Right atrium auricular region (tissue), 2 donors: Measurements from ENCODE around the gene IRAK4. TPM values are rescaled to one million over a fixed set of nuclear protein-coding genes. Genes with fewer than 3 reads are reported as not detected.

Experiments used
- DNase-seq: peaks from one replicate; pipeline ENCODE4 v3.0.0-alpha.2; 2019; ENCODE audit warnings: low spot score
- H3K27ac ChIP-seq, 2 donors: fragments of 200-600 bp; sonication (generic); 1 replicate in 1 of 2; 2 replicates in 1 of 2; pipeline ENCODE4 v1.5.1; 2016 to 2019
- H3K27me3 ChIP-seq, 2 donors: fragments of 200-600 bp; sonication (generic); one replicate each; pipeline versions ENCODE4 v1.5.1 to v1.6.0; 2017 to 2019
- H3K36me3 ChIP-seq: fragments of 200-600 bp; sonication (generic); one replicate; pipeline ENCODE4 v1.5.1; 2016
- H3K4me1 ChIP-seq, 2 donors: fragments of 200-600 bp; sonication (generic); one replicate each; pipeline versions ENCODE4 v1.5.1 to v1.6.0; 2017 to 2019
- H3K4me3 ChIP-seq, 2 donors: fragments of 200-600 bp; sonication (generic); 1 replicate in 1 of 2; 2 replicates in 1 of 2; pipeline ENCODE4 v1.5.1; 2017 to 2019; ENCODE audit warnings: mild to moderate bottlenecking in 1 of 2, moderate library complexity in 1 of 2
- H3K9me3 ChIP-seq, 2 donors: fragments of 200-600 bp; sonication (generic); one replicate each; pipeline ENCODE4 v1.5.1; 2019
- total RNA-seq, 2 donors: library from RNA; depleted of rRNA; stranded (reverse); fragments of >200 nt; gene quantifications; one replicate each; pipeline ENCODE4 v1.1.0, GENCODE V29; 2016
- TF ChIP-seq, protein P1 (sequence below), 2 donors: fragments of 200-600 bp; sonication (generic); IDR thresholded peaks; one replicate each; pipeline ENCODE4 v1.5.1; 2019; ENCODE audit warnings: antibody characterized with exemption in 2 of 2

Gene IRAK4
- total RNA-seq, 2 donors from 2014 or later = 5.7 to 9.6 TPM

DNA sequence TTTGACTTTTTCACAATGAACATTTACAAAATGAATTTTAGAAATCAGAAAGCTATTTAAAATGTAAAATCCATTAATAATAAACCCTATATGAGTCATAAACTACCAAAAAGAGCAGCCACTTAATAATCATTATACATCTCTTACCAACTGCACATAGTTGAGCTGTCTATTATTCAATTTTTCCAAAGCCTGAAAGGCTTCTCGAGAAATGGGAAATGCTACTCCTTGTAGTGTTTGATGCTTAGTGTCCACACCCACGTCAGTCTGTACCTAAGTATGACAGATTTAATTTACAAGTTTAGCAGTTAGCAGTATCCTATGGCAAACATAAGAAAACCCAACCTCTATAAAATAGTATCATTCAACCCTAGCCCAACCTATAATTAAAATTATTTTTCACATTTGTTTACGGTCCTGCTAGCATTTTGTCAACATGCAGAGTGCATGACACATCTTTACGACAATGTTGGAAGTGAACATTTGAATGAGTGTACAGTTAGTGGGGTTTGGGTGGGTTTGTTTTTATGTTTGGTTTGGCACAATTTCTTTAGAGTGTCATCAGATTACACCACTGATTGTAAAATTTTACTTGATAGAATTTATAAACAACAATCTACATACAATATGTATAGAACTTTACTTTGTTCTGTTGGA, 38.9 kb downstream of the IRAK4 start:
- TF ChIP-seq, protein P1, sequence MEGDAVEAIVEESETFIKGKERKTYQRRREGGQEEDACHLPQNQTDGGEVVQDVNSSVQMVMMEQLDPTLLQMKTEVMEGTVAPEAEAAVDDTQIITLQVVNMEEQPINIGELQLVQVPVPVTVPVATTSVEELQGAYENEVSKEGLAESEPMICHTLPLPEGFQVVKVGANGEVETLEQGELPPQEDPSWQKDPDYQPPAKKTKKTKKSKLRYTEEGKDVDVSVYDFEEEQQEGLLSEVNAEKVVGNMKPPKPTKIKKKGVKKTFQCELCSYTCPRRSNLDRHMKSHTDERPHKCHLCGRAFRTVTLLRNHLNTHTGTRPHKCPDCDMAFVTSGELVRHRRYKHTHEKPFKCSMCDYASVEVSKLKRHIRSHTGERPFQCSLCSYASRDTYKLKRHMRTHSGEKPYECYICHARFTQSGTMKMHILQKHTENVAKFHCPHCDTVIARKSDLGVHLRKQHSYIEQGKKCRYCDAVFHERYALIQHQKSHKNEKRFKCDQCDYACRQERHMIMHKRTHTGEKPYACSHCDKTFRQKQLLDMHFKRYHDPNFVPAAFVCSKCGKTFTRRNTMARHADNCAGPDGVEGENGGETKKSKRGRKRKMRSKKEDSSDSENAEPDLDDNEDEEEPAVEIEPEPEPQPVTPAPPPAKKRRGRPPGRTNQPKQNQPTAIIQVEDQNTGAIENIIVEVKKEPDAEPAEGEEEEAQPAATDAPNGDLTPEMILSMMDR (IDR thresholded peaks at IDR 0.05) = no peak
- no peak overlapping the region for H3K4me3 ChIP-seq
- H3K36me3 ChIP-seq = peaks cover 72% of the 10 kb centered on the region
- H3K9me3 ChIP-seq = no peaks in the 10 kb centered on the region
- no peak overlapping the region for H3K27ac ChIP-seq
- H3K4me1 ChIP-seq = no peaks in the 10 kb centered on the region
- H3K27me3 ChIP-seq = no peaks in the 10 kb centered on the region
- DNase-seq = no peak

DNA sequence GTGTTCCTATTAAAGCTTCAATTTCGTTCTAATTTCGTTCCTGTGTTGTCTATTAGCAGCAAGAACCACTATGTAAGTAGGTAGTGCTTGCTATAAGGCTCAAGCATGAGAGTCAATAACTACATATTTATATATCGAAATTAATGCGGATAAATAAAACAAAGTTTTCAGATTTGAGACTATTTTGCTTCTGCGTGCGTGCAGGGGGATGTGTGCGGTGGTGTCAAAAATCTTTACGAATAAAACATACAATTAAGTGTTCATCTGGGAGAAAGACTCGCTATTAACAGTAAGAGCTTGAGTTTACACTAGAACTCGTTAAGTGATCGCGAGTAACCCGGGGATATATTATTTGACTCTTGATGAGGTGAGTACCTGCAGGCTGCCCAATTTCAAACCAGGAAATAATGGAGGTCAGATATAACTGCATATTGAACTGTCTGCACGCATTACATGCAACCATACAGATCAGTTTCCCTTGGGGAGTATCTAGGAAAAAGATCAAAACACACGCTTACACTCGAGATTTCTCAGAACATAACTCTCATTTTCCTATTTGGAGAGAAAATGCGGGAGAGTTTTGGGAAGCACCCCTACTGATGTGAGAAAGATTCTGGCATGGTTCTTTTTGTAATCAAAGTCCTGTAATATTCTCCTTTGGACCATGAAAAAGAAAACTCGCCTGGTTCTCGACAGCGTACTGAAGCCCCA, 46.6 kb downstream of the IRAK4 start:
- H3K9me3 ChIP-seq = no peaks in the 10 kb centered on the region
- TF ChIP-seq, protein P1 (IDR thresholded peaks at IDR 0.05) = no peak
- no peaks in the 10 kb centered on the region for H3K27me3 ChIP-seq
- peak overlapping the region; percentile 94 to 96 for H3K27ac ChIP-seq
- H3K4me1 ChIP-seq = peaks cover 0 to 33% of the 10 kb centered on the region in 2 donors
- H3K4me3 ChIP-seq = peak overlapping the region; percentile 95 to 98
- H3K36me3 ChIP-seq = peaks cover 19% of the 10 kb centered on the region
- DNase-seq = no peak

DNA sequence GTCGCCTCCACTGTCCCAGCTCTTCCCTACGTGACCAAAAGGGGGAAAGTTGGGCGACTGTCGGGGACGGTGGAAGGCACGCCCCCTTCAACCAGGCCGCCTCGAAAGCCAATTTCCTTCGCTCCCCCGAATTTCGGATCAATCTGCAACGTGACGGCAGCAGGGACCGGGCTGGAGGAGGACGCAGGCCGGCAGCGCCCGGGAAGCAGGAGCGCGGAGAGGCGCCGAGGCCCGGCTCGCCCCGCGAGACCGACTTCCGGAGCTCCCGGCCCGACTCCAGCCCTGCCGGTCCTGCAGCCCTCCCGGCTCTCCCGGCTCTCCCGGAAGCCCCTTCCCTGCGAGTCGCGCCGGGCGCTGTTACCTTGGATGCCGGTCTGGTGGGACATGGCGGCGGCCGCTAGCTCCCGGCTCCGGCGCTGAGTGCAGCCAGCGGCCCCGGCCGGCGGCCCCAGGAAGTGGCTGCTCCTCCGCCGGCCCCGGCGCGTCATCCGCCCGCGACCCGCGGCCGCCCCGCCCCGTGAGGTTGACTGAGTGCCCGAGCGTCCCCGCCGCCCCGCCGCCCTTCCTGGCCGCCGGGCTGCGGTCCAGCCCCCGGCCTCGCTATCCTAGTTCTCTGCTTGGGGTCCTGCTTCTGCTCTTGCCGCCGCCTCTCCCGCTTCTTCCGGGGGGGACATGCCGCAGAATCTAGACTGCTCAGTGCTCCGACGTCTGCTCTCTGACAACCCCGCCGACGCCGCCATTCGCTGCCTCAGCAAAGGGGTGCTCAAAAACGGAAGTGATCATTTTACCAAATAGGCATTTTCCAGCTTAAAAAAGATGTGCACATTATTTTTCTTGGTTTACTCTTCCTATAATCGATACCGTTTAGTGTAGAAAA, 47.3 kb downstream of the IRAK4 start, which contains the start of gene TWF1:
Gene TWF1, minus strand, starts transcription at position 458 of the 877 bp plus-strand sequence. Its CDS starts 72 bp downstream, at position 386.
- Histone ChIP-seq H3K4me1 (peaks cover 0 to 33% of the 10 kb centered on the region in 2 donors), H3K4me3 (peak within 1 kb of the TSS; percentile 95 to 98), H3K9me3 (no peaks in the 10 kb centered on the region), H3K27me3 (no peaks in the 10 kb centered on the region), H3K36me3 (peaks cover 11% of the 10 kb centered on the region), H3K27ac (peak within 1 kb of the TSS; percentile 94 to 96)
- peak; percentile 85 for DNase-seq
- TF ChIP-seq, protein P1 (IDR thresholded peaks at IDR 0.05) = peak in 1 of 2 donors; percentile 43

DNA sequence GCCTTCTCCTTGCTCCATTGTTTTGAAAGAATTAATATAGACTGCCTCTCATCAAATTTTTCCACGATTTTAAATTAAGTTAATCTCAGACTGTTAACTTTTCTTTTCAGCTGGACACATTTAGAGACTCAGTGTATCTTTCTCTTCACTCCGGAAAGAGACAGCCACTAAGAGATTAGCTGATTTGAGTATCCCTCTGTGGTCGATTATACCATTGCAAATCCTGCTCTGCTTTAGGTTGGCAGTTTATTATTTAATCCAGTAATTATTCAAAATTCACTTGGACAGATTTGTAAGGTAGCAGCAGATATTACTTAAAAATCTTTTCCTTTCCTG, 48.0 kb downstream of the IRAK4 start:
- Histone ChIP-seq H3K36me3 (peaks cover 5% of the 10 kb centered on the region), H3K27me3 (no peaks in the 10 kb centered on the region), H3K4me3 (peak overlapping the region; percentile 95 to 98), H3K9me3 (no peaks in the 10 kb centered on the region), H3K4me1 (peaks cover 0 to 33% of the 10 kb centered on the region in 2 donors), H3K27ac (peak overlapping the region; percentile 94 to 96)
- DNase-seq = no peak
- TF ChIP-seq, protein P1 (IDR thresholded peaks at IDR 0.05) = no peak

DNA sequence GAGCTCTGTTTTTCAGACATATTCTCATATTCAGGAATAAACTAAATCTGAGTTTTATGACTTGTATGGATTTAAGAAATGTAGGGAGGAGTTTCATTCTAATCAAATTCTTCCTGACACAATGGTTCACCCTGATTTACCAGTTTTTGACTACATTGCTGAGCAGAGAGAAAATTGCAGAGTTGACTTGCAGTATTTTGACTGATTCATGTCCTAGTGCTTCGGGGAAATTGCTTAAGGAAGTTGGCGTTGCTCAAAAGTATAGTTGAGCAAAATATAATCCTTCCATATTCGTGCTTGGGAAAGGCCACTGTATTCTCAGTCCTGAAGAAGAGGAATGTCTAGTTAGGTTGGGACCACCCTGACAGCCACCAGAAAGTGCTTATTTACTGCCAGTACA, 48.6 kb downstream of the IRAK4 start:
- Histone ChIP-seq H3K36me3 (no peaks in the 10 kb centered on the region), H3K27ac (peak overlapping the region in 1 of 2 donors; percentile 94), H3K27me3 (no peaks in the 10 kb centered on the region), H3K9me3 (no peaks in the 10 kb centered on the region), H3K4me3 (no peak overlapping the region), H3K4me1 (peaks cover 0 to 33% of the 10 kb centered on the region in 2 donors)
- TF ChIP-seq, protein P1 (IDR thresholded peaks at IDR 0.05) = no peak
- DNase-seq = no peak
